ENCODE results near the gene CARMIL1. TPM values are rescaled to one million over a fixed set of nuclear protein-coding genes. Genes with fewer than 3 reads are reported as not detected.

CARMIL1 gene
- total RNA-seq, 1 donor from 2014 or later: 8.4 TPM

GRCh38 chr6:25341203-25341552 lies 62.0 kb downstream of the CARMIL1 start:
- H3K27me3 ChIP-seq (ENCODE audit: low read depth): no peaks in the 10 kb centered on the region
- TF ChIP-seq CTCF (IDR thresholded peaks at IDR 0.05; ENCODE audit: borderline replicate concordance): no peak
- no peak for DNase-seq
- H3K4me3 ChIP-seq: no peak overlapping the region
- H3K9me3 ChIP-seq (replicated peaks): no peaks in the 10 kb centered on the region
- H3K4me1 ChIP-seq: no peaks in the 10 kb centered on the region
- no peaks in the 10 kb centered on the region for H3K36me3 ChIP-seq
- intact Hi-C loops (cut with micrococcal nuclease): no loop called here
- H3K27ac ChIP-seq (replicated peaks): no peak overlapping the region

DNA sequence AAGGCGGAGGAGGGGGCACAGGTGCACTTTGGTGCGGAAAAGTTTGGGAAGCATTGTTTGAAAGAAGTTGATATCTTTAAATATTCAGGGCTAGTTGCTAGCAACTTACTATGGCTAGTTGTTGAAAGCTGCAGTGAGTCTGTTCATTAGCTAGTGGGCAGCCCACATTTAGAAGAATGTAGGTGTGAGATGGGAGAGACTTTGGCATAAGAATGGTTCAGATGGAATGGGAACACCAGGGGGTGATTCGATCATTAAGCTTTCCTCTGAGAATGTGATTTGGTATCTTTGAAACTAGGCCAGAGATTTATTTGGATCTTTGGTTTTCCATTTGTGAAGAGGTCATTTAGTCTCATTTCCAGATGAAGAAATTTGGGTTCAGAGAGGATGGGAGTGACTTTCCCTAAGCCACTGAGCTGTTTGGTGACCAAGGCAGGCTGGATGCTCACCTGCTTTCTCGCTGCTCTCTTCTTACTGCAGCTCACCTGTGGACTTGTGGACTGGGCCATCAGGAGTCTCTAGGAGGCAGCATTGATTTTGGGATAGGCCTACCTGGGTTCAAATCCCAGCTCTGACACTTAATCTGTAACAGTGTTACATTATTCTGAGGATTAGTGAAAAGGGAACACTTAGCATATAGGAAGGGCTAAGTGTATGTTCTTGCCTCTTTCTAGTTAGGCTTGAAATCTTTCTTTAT lies 62.9 kb downstream of the CARMIL1 start:
- intact Hi-C loops (cut with micrococcal nuclease): no loop called here
- no peaks in the 10 kb centered on the region for H3K36me3 ChIP-seq
- no peaks in the 10 kb centered on the region for H3K27me3 ChIP-seq (ENCODE audit: low read depth)
- no peak for TF ChIP-seq CTCF (IDR thresholded peaks at IDR 0.05; ENCODE audit: borderline replicate concordance)
- no peak for DNase-seq
- H3K4me3 ChIP-seq: no peak overlapping the region
- H3K4me1 ChIP-seq: no peaks in the 10 kb centered on the region
- H3K27ac ChIP-seq (replicated peaks): no peak overlapping the region
- no peaks in the 10 kb centered on the region for H3K9me3 ChIP-seq (replicated peaks)

- intact Hi-C loops (cut with micrococcal nuclease): no loop called here
- no peaks in the 10 kb centered on the region for H3K4me1 ChIP-seq
- no peak for DNase-seq
Observed at GRCh38 chr6:25342802-25343201, 63.6 kb downstream of the CARMIL1 start.

DNA sequence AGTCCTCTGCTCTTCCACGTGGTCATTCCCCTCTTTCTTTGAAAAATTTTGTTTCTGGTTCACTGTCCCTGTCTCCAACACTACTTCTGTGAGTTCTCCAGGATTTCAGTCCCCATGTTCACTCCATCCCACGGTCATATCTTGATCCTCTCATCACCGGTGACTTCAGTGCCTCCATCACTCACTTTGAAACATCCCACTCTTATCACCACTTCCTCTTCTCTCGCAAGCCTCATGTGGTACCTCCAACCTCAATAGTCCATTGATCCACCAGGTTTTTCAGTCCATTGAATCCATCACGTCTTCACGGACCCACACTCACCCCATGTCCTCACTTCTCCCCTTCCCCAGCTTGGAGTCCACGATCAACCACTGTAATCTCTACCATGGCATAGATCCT lies 64.8 kb downstream of the CARMIL1 start:
- H3K4me3 ChIP-seq: no peak overlapping the region

More at GRCh38 chr6:25342802-25343201, 63.6 kb downstream of the CARMIL1 start:
- no peak overlapping the region for H3K4me3 ChIP-seq
- H3K36me3 ChIP-seq: no peaks in the 10 kb centered on the region
- H3K9me3 ChIP-seq (replicated peaks): no peaks in the 10 kb centered on the region
- no peak overlapping the region for H3K27ac ChIP-seq (replicated peaks)
- H3K27me3 ChIP-seq (ENCODE audit: low read depth): no peaks in the 10 kb centered on the region
- no peak for TF ChIP-seq CTCF (IDR thresholded peaks at IDR 0.05; ENCODE audit: borderline replicate concordance)

GRCh38 chr6:25344827-25345226 lies 65.7 kb downstream of the CARMIL1 start:
- H3K27ac ChIP-seq (replicated peaks): no peak overlapping the region
- no peaks in the 10 kb centered on the region for H3K36me3 ChIP-seq
- TF ChIP-seq CTCF (IDR thresholded peaks at IDR 0.05; ENCODE audit: borderline replicate concordance): no peak
- H3K4me3 ChIP-seq: no peak overlapping the region
- H3K4me1 ChIP-seq: no peaks in the 10 kb centered on the region
- intact Hi-C loops (cut with micrococcal nuclease): no loop called here
- H3K27me3 ChIP-seq (ENCODE audit: low read depth): no peaks in the 10 kb centered on the region
- DNase-seq: no peak
- no peaks in the 10 kb centered on the region for H3K9me3 ChIP-seq (replicated peaks)

More for the DNA sequence above, 64.8 kb downstream of the CARMIL1 start:
- no peak for TF ChIP-seq CTCF (IDR thresholded peaks at IDR 0.05; ENCODE audit: borderline replicate concordance)
- DNase-seq: no peak
- no peaks in the 10 kb centered on the region for H3K9me3 ChIP-seq (replicated peaks)
- H3K4me1 ChIP-seq: no peaks in the 10 kb centered on the region
- no peak overlapping the region for H3K27ac ChIP-seq (replicated peaks)
- no peaks in the 10 kb centered on the region for H3K27me3 ChIP-seq (ENCODE audit: low read depth)
- intact Hi-C loops (cut with micrococcal nuclease): no loop called here
- H3K36me3 ChIP-seq: no peaks in the 10 kb centered on the region

All from left ventricle myocardium inferior (tissue), 1 donor.